Transverse colon (tissue), 4 donors: ENCODE measurements around the gene UNC5C. TPM values are rescaled to one million over a fixed set of nuclear protein-coding genes. Genes with fewer than 3 reads are reported as not detected.

Source experiments
- DNase-seq: peaks from one replicate; pipeline ENCODE4 v3.0.0-alpha.2; 2019
- H3K27ac ChIP-seq, 4 donors: fragments of 200-600 bp; sonication (generic); 2 replicates each; pipeline ENCODE4 v1.5.1; 2016 to 2018; ENCODE audit warnings: inconsistent platforms in 4 of 4
- H3K27me3 ChIP-seq: fragments of 200-600 bp; sonication (generic); 2 replicates; pipeline ENCODE4 v1.5.1; 2017; ENCODE audit warnings: inconsistent platforms
- H3K36me3 ChIP-seq, 4 donors: fragments of 200-600 bp; sonication (generic); 2 replicates each; pipeline ENCODE4 v1.5.1; 2017 to 2019; ENCODE audit warnings: inconsistent platforms in 4 of 4
- H3K4me1 ChIP-seq, 4 donors: fragments of 200-600 bp; sonication (generic); 2 replicates each; pipeline ENCODE4 v1.5.1; 2017 to 2020; ENCODE audit warnings: inconsistent platforms in 4 of 4
- H3K4me3 ChIP-seq, 4 donors: fragments of 200-600 bp; sonication (generic); 1 replicate in 1 of 4; 2 replicates in 3 of 4; pipeline versions ENCODE4 v1.5.1 to v1.6.1; 2017 to 2019; ENCODE audit warnings: inconsistent platforms in 4 of 4
- H3K9me3 ChIP-seq, 2 donors: fragments of 200-600 bp; sonication (generic); 2 replicates each; pipeline ENCODE4 v1.5.1; 2017 to 2019; ENCODE audit warnings: inconsistent platforms in 2 of 2
- CTCF ChIP-seq, 5 experiments: fragments of 200-600 bp in 3 of 5; fragments of 450-650 bp in 2 of 5; sonication (generic) in 3 of 5; IDR thresholded peaks; 1 replicate in 2 of 5; 2 replicates in 3 of 5; pipeline ENCODE4 v1.5.1; 2016 to 2017; ENCODE audit warnings: antibody characterized with exemption in 5 of 5, inconsistent platforms in 3 of 5, mild to moderate bottlenecking in 2 of 5, moderate library complexity in 1 of 5
- EP300 ChIP-seq: sonication (generic); formaldehyde crosslinking; IDR thresholded peaks from one replicate; pipeline ENCODE4 v1.6.1; 2017; ENCODE audit warnings: antibody characterized with exemption, low read depth
- POLR2A ChIP-seq: fragments of 450-650 bp; IDR thresholded peaks from one replicate; pipeline ENCODE4 v1.6.1; 2016; ENCODE audit warnings: antibody characterized with exemption, mild to moderate bottlenecking, moderate library complexity
- POLR2AphosphoS5 ChIP-seq, 3 donors: sonication (generic); formaldehyde crosslinking; IDR thresholded peaks; one replicate each; pipeline ENCODE4 v1.6.1; 2016; ENCODE audit warnings: antibody characterized with exemption in 3 of 3
- WGBS, 2 donors: methylation state at CpG; one replicate each; pipeline ENCODE4 v1.1.5; 2018; ENCODE audit warnings: low coverage in 1 of 2; 5-methylcytosine and 5-hydroxymethylcytosine counted together
- in situ Hi-C, 4 donors: fragments of 200-750 bp; cut with MboI; loops; one replicate each; pipeline versions ENCODE4 v1.15.0 to v1.15.1; 2017; ENCODE audit warnings: low sequenced_read_pairs in 3 of 4, low pct_ligation_motif_present in 1 of 4, low pct_unique_long_range_greater_than_20kb in 1 of 4
- intact Hi-C: fragments of 100-400 bp; cut with DNase I; formaldehyde crosslinking; loops from one replicate; pipeline ENCODE4 v1.15.1; 2023; ENCODE audit warnings: low total_unique reads
- total RNA-seq, 4 donors: library from RNA; depleted of rRNA; stranded (reverse); fragments of >200 nt; gene quantifications; one replicate each; pipeline ENCODE4 v1.1.0, GENCODE V29; 2016

Gene UNC5C
- total RNA-seq, 4 donors from 2014 or later, result 4.5 to 6.8 (median 4.8) TPM

GRCh38 chr4:95318044-95318443 is 230.7 kb downstream of the UNC5C start:
- no peak for DNase-seq
- in situ Hi-C loops (no loop called here), intact Hi-C loops (no loop called here)
- H3K4me1 ChIP-seq, result peaks cover 0 to 3% (median 0%) of the 10 kb centered on the region in 4 donors
- TF ChIP-seq EP300 (no peak), CTCF (IDR thresholded peaks at IDR 0.05) (no peak), POLR2A (no peak), POLR2AphosphoS5 (IDR thresholded peaks at IDR 0.05) (no peak)
- H3K27ac ChIP-seq, result no peak overlapping the region
- H3K27me3 ChIP-seq, result no peaks in the 10 kb centered on the region
- H3K4me3 ChIP-seq, result no peak overlapping the region
- 68 to 75% methylated on average over 3 of the region's 3 CpGs for WGBS, 2 donors
- H3K36me3 ChIP-seq, result no peaks in the 10 kb centered on the region
- H3K9me3 ChIP-seq, result no peaks in the 10 kb centered on the region

- no peaks in the 10 kb centered on the region for H3K27me3 ChIP-seq
- intact Hi-C loops, result no loop called here
- WGBS, 2 donors, result 50 to 72% methylated on average over 7 to 10 of the region's 10 CpGs
- no peak overlapping the region for H3K27ac ChIP-seq
- H3K4me1 ChIP-seq, result peaks cover 0 to 3% (median 0%) of the 10 kb centered on the region in 4 donors
- no peak overlapping the region for H3K4me3 ChIP-seq
- no peaks in the 10 kb centered on the region for H3K9me3 ChIP-seq
- no peaks in the 10 kb centered on the region for H3K36me3 ChIP-seq
- TF ChIP-seq EP300 (no peak), POLR2AphosphoS5 (IDR thresholded peaks at IDR 0.05) (no peak)
- no peak for DNase-seq
- in situ Hi-C loops, result no loop called here
Observed at GRCh38 chr4:95317085-95317793, 231.5 kb downstream of the UNC5C start.

- in situ Hi-C loops (no loop called here), intact Hi-C loops (no loop called here)
- H3K9me3 ChIP-seq, result no peaks in the 10 kb centered on the region
- 78 to 100% methylated on average over 1 of the region's 1 CpG for WGBS, 2 donors
- no peak overlapping the region for H3K27ac ChIP-seq
- no peak for DNase-seq
- H3K36me3 ChIP-seq, result no peaks in the 10 kb centered on the region
- H3K27me3 ChIP-seq, result no peaks in the 10 kb centered on the region
- H3K4me3 ChIP-seq, result no peak overlapping the region
- TF ChIP-seq CTCF (IDR thresholded peaks at IDR 0.05) (no peak), EP300 (no peak), POLR2A (no peak), POLR2AphosphoS5 (IDR thresholded peaks at IDR 0.05) (no peak)
- H3K4me1 ChIP-seq, result peaks cover 0 to 3% (median 0%) of the 10 kb centered on the region in 4 donors
Observed at GRCh38 chr4:95314573-95314972, 234.2 kb downstream of the UNC5C start.

- in situ Hi-C loops, result no loop called here
- Histone ChIP-seq H3K4me3 (no peak overlapping the region), H3K4me1 (no peaks in the 10 kb centered on the region), H3K27me3 (no peaks in the 10 kb centered on the region), H3K36me3 (no peaks in the 10 kb centered on the region), H3K9me3 (no peaks in the 10 kb centered on the region), H3K27ac (no peak overlapping the region)
- intact Hi-C loops, result no loop called here
- TF ChIP-seq EP300, result no peak
- TF ChIP-seq POLR2AphosphoS5 (IDR thresholded peaks at IDR 0.05), result no peak
- TF ChIP-seq CTCF (IDR thresholded peaks at IDR 0.05), result no peak
- TF ChIP-seq POLR2A, result no peak
- no peak for DNase-seq
- 43% methylated on average over 1 of the region's 1 CpG; no CpG with 5 or more reads in 1 of the 2 donors for WGBS, 2 donors
Observed at GRCh38 chr4:95304898-95305297, 243.9 kb downstream of the UNC5C start.

- WGBS, 2 donors, result 39 to 43% methylated on average over 1 of the region's 1 CpG
- intact Hi-C loops, result no loop called here
- Histone ChIP-seq H3K27ac (no peak overlapping the region), H3K9me3 (no peaks in the 10 kb centered on the region), H3K27me3 (no peaks in the 10 kb centered on the region), H3K4me3 (no peak overlapping the region), H3K4me1 (peaks cover 0 to 7% (median 3%) of the 10 kb centered on the region in 4 donors), H3K36me3 (no peaks in the 10 kb centered on the region)
- TF ChIP-seq EP300 (no peak), CTCF (IDR thresholded peaks at IDR 0.05) (no peak), POLR2A (no peak), POLR2AphosphoS5 (IDR thresholded peaks at IDR 0.05) (no peak)
- in situ Hi-C loops, result no loop called here
- no peak for DNase-seq
Observed at GRCh38 chr4:95300304-95300703, 248.5 kb downstream of the UNC5C start.
